Smooth muscle cell (in vitro differentiated cells): Measurements from ENCODE around the gene LHFPL2. TPM values are rescaled to one million over a fixed set of nuclear protein-coding genes. Genes with fewer than 3 reads are reported as not detected.

Experiments
- DNase-seq: peaks from one replicate; lab custom pipeline; 2025; ENCODE audit not compliant: unreplicated experiment; lab: John Stamatoyannopoulos, UW
- H2AFZ ChIP-seq: fragments of 200-600 bp; sonication (generic); 2 replicates; pipeline ENCODE4 v1.6.0; 2016; ENCODE audit warnings: antibody characterized with exemption, low read depth, mild to moderate bottlenecking
- H3F3A ChIP-seq: fragments of 200-600 bp; sonication (generic); 2 replicates; pipeline ENCODE4 v1.6.0; 2017; ENCODE audit warnings: antibody characterized with exemption, low read depth
- H3K27ac ChIP-seq: fragments of 200-600 bp; sonication (generic); 2 replicates; pipeline ENCODE4 v1.5.1; 2016; ENCODE audit warnings: low read depth, mild to moderate bottlenecking
- H3K27me3 ChIP-seq: fragments of 200-600 bp; sonication (generic); 2 replicates; pipeline ENCODE4 v1.6.1; 2016; ENCODE audit warnings: low read depth, mild to moderate bottlenecking
- H3K36me3 ChIP-seq: fragments of 200-600 bp; sonication (generic); 2 replicates; pipeline ENCODE4 v1.5.1; 2016; ENCODE audit warnings: low read depth
- H3K4me1 ChIP-seq: fragments of 200-600 bp; sonication (generic); 2 replicates; pipeline ENCODE4 v1.5.1; 2016; ENCODE audit warnings: low read depth
- H3K4me2 ChIP-seq: fragments of 200-600 bp; sonication (generic); 2 replicates; pipeline ENCODE4 v1.6.0; 2016; ENCODE audit warnings: mild to moderate bottlenecking
- H3K4me3 ChIP-seq: fragments of 200-600 bp; sonication (generic); 2 replicates; pipeline ENCODE4 v1.5.1; 2016; ENCODE audit warnings: mild to moderate bottlenecking
- H3K79me2 ChIP-seq: fragments of 200-600 bp; sonication (generic); 2 replicates; pipeline ENCODE4 v1.6.0; 2016; ENCODE audit warnings: low read depth, mild to moderate bottlenecking
- H3K9ac ChIP-seq: fragments of 200-600 bp; sonication (generic); 2 replicates; pipeline ENCODE4 v1.6.0; 2016; ENCODE audit warnings: low read depth
- H3K9me3 ChIP-seq: fragments of 200-600 bp; sonication (generic); replicated peaks from 2 replicates; pipeline ENCODE4 v1.5.1; 2016; ENCODE audit warnings: low read depth
- H4K20me1 ChIP-seq: fragments of 200-600 bp; sonication (generic); 2 replicates; pipeline ENCODE4 v1.6.0; 2016; ENCODE audit warnings: low read depth
- CTCF ChIP-seq: fragments of 200-600 bp; sonication (generic); IDR thresholded peaks from 2 replicates; pipeline ENCODE4 v1.5.1; 2017; ENCODE audit warnings: borderline replicate concordance, mild to moderate bottlenecking, antibody characterized with exemption; ENCODE audit not compliant: insufficient read depth, poor library complexity, severe bottlenecking
- WGBS: methylation state at CpG from one replicate; pipeline ENCODE4 v1.1.7; 2016; ENCODE audit warnings: low lambda C conversion rate; 5-methylcytosine and 5-hydroxymethylcytosine counted together
- polyA plus RNA-seq: library from polyadenylated mRNA; unstranded; fragments of >200 nt; fragmentation: Nextera tagmentation; extraction: Ambion mirVana; gene quantifications from 2 replicates; pipeline ENCODE4 v1.2.1, GENCODE V29; 2016
- total RNA-seq: library from RNA; depleted of rRNA; stranded (reverse); fragments of >200 nt; gene quantifications from 2 replicates; pipeline ENCODE4 v1.2.3, GENCODE V29; 2014

The LHFPL2 gene
- total and polyA plus RNA-seq, 2 experiments from 2014 or later: 13.4 to 18.6 TPM

GRCh38 chr5:78499485-78499884 is 149.1 kb downstream of the LHFPL2 start:
- WGBS: 38% methylated on average over 1 of the region's 1 CpG
- Histone ChIP-seq H3K36me3 (no peaks in the 10 kb centered on the region), H2AFZ (no peak overlapping the region), H3K4me2 (peak overlapping the region; percentile 11), H3K4me3 (no peak overlapping the region), H3K27me3 (no peaks in the 10 kb centered on the region), H3F3A (peaks cover 33% of the 10 kb centered on the region), H3K9ac (no peak overlapping the region), H3K9me3 (no peaks in the 10 kb centered on the region), H4K20me1 (peaks cover 8% of the 10 kb centered on the region), H3K79me2 (peaks cover 63% of the 10 kb centered on the region), H3K4me1 (peaks cover 15% of the 10 kb centered on the region), H3K27ac (no peak overlapping the region)
- DNase-seq: no peak
- TF ChIP-seq CTCF: no peak

GRCh38 chr5:78497573-78498533 is 150.7 kb downstream of the LHFPL2 start:
- Histone ChIP-seq H3K4me1 (peaks cover 15% of the 10 kb centered on the region), H3K4me3 (no peak overlapping the region), H3K9ac (no peak overlapping the region), H2AFZ (no peak overlapping the region), H3K4me2 (peak overlapping the region; percentile 19), H3K36me3 (no peaks in the 10 kb centered on the region), H3F3A (peaks cover 25% of the 10 kb centered on the region), H3K27me3 (no peaks in the 10 kb centered on the region), H3K9me3 (no peaks in the 10 kb centered on the region), H3K79me2 (peaks cover 64% of the 10 kb centered on the region), H3K27ac (no peak overlapping the region), H4K20me1 (peaks cover 8% of the 10 kb centered on the region)
- WGBS: 79% methylated on average over 13 of the region's 13 CpGs
- TF ChIP-seq CTCF: no peak
- DNase-seq: no peak

GRCh38 chr5:78496373-78496772 is 152.2 kb downstream of the LHFPL2 start:
- no peaks in the 10 kb centered on the region for H3K27me3 ChIP-seq
- H3K27ac ChIP-seq: peak overlapping the region; percentile 40
- no peak for DNase-seq

More at GRCh38 chr5:78496373-78496772, 152.2 kb downstream of the LHFPL2 start:
- no peaks in the 10 kb centered on the region for H3K36me3 ChIP-seq
- peaks cover 8% of the 10 kb centered on the region for H4K20me1 ChIP-seq
- H3K9me3 ChIP-seq: no peaks in the 10 kb centered on the region
- no peak for TF ChIP-seq CTCF
- peak overlapping the region; percentile 39 for H3K4me2 ChIP-seq
- peaks cover 15% of the 10 kb centered on the region for H3K4me1 ChIP-seq
- peaks cover 64% of the 10 kb centered on the region for H3K79me2 ChIP-seq
- H2AFZ ChIP-seq: no peak overlapping the region
- no peak overlapping the region for H3K4me3 ChIP-seq
- peaks cover 22% of the 10 kb centered on the region for H3F3A ChIP-seq
- no peak overlapping the region for H3K9ac ChIP-seq
